Right lobe of liver (tissue), 4 donors: Measurements from ENCODE around the gene ZDHHC14.

ENCODE experiments used
- POLR2A ChIP-seq: fragments of 450-650 bp; IDR thresholded peaks from one replicate; pipeline ENCODE4 v1.6.1; 2017; ENCODE audit warnings: antibody characterized with exemption, mild to moderate bottlenecking
- TF ChIP-seq, protein P1 (sequence below), 4 donors: fragments of 200-600 bp in 3 of 4; fragments of 450-650 bp in 1 of 4; IDR thresholded peaks; one replicate each; pipeline versions ENCODE4 v1.5.1 to v1.8.0; 2016 to 2022; ENCODE audit warnings: antibody characterized with exemption in 4 of 4, mild to moderate bottlenecking in 2 of 4
- donor health status: DM: no; HTN: no; CAD: no.
- donor health status: DM: no; HTN: no; CAD: no.
- donor health status: DM: no; HTN: yes; CAD: no.

GRCh38 chr6:157724138-157724820 lies 343.3 kb downstream of the ZDHHC14 start:
- no peak for TF ChIP-seq POLR2A
- TF ChIP-seq, protein P1, sequence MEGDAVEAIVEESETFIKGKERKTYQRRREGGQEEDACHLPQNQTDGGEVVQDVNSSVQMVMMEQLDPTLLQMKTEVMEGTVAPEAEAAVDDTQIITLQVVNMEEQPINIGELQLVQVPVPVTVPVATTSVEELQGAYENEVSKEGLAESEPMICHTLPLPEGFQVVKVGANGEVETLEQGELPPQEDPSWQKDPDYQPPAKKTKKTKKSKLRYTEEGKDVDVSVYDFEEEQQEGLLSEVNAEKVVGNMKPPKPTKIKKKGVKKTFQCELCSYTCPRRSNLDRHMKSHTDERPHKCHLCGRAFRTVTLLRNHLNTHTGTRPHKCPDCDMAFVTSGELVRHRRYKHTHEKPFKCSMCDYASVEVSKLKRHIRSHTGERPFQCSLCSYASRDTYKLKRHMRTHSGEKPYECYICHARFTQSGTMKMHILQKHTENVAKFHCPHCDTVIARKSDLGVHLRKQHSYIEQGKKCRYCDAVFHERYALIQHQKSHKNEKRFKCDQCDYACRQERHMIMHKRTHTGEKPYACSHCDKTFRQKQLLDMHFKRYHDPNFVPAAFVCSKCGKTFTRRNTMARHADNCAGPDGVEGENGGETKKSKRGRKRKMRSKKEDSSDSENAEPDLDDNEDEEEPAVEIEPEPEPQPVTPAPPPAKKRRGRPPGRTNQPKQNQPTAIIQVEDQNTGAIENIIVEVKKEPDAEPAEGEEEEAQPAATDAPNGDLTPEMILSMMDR (IDR thresholded peaks at IDR 0.05) = no peak
